ENCODE measurements around the gene HPCA. TPM values are rescaled to one million over a fixed set of nuclear protein-coding genes. Genes with fewer than 3 reads are reported as not detected.
A peak's percentile ranks its signal among the peaks of the same experiment; 100 is the strongest.

The HPCA gene
- total RNA-seq (0.24 TPM), polyA plus RNA-seq (0.34 TPM)
- long read RNA-seq, donor 1: 0 reads
- long read RNA-seq, donor 2: 0 reads
- long read RNA-seq, donor 3: 0 reads
- long read RNA-seq, donor 4: 0 reads
- long read RNA-seq, donor 5: 0 reads
- long read RNA-seq, donor 6: 0 reads
- long read RNA-seq, donor 7: 0 reads
- long read RNA-seq, donor 8: 0 reads
- long read RNA-seq, donor 9: 0 reads
- long read RNA-seq, donor 10: 0 reads

DNA sequence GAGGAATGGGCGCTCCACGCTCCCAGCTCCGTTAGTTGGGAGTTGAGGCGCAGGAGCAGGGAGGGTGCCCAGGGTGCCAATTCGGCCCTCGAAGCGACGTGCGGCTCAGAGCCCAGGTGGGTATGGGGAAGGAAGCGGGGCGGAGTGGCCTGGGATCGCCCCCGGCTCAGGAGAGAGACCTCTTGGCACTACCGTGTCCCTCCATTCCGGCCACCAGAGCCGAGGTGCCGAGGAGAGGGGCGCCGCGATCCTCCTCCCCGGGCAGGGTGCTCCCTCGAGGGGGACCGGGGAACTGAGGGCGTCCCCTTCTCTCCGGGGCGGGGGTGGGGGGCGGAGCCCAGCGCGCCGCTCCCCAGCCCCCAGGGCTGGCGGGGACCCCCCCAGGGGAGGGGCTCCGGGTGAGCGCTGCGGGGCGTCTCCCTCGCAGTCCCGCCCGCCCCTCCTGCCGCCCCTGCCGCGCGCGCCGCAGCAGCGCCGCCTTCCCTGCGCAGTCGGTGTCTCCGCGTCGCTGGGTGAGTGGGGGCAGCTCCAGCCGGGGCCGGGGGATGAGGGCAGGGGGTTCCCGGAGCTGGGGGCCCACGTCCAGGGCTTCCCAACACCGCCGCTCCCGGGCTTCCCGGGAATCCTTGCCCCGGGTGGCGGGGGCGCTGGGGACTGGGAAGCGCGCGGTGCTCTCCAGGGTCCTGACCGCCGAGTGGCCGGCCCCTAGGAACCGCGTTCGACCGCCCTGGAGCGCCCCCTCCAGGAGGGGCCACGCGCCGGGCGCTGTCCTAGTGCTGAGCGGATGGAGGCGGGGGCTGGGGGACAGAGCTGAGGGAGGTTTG, at the start of gene HPCA:
TSS of gene HPCA (plus strand) at position 488 of the 824 bp plus-strand sequence. CDS start 2,408 bp downstream, outside the sequence.
- 5% methylated on average over 79 of the region's 79 CpGs for WGBS
- peak in 6 of 9 donors; percentile 28 to 68 (median 46) for DNase-seq (ENCODE audit: low read depth in 6 of 9, low spot score in 9 of 9)

DNA sequence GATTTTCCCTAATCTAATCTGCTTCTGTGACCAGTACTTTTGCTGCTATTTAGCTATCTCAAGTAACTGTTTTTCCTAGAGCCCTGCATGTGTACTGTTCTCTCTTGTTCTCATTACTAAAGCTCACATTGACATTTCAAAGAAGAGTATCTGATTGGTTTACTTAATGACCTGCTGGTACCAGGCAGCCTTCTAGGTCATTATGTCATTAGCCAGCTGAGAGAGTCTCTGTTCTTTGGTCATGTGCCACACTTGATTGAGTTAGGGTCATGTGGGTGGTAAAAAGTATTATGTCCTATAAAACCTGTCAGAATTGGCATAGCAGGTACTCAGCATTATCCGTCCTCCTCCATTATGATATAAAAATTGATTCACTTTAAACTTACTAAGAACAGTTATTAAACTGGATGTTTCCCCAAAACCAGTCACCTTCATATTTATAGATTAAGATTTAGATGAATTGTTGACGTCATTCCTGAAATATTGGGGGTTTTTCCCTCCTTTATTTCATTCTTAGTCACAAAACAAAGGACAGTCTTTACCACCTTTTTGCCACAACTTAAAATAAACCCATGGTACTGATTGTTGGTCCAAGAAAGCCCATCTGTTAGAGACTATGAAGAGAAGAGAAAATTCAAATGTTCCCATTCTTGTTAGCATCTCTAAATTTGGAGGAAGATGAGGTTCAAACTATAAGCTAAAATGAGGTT, 37.8 kb upstream of the HPCA start:
- H3K27ac ChIP-seq (ENCODE audit: low read depth in 1 of 2, low read length in 1 of 2): no peak overlapping the region
- WGBS: 50% methylated on average over 2 of the region's 2 CpGs
- no peak overlapping the region for H3K4me3 ChIP-seq (ENCODE audit: low read length in 2 of 2)
- no peaks in the 10 kb centered on the region for H3K27me3 ChIP-seq (ENCODE audit: control insufficient read depth in 2 of 2, insufficient read depth in 1 of 2, low read length in 1 of 2)
- no peak for DNase-seq (ENCODE audit: low read depth in 6 of 9, low spot score in 9 of 9)
- peaks cover 0 to 1% of the 10 kb centered on the region in 2 donors for H3K9me3 ChIP-seq (ENCODE audit: control insufficient read depth in 2 of 2, insufficient read depth in 1 of 2, low read length in 1 of 2)
- no peaks in the 10 kb centered on the region for H3K4me1 ChIP-seq (ENCODE audit: control insufficient read depth in 2 of 2, insufficient read depth in 2 of 2, low read length in 2 of 2)
- H3K36me3 ChIP-seq (ENCODE audit: control insufficient read depth in 2 of 2, insufficient read depth in 2 of 2, low read length in 1 of 2): peaks cover 23 to 38% of the 10 kb centered on the region in 2 donors

More for the DNA sequence above, at the start of gene HPCA:
- H3K27ac ChIP-seq (ENCODE audit: low read depth in 1 of 2, low read length in 1 of 2): no peak within 1 kb of the TSS
- H3K4me1 ChIP-seq (ENCODE audit: control insufficient read depth in 2 of 2, insufficient read depth in 2 of 2, low read length in 2 of 2): peaks cover 0 to 4% of the 10 kb centered on the region in 2 donors
- peaks cover 41 to 94% of the 10 kb centered on the region in 2 donors for H3K27me3 ChIP-seq (ENCODE audit: control insufficient read depth in 2 of 2, insufficient read depth in 1 of 2, low read length in 1 of 2)
- no peak within 1 kb of the TSS for H3K4me3 ChIP-seq (ENCODE audit: low read length in 2 of 2)
- H3K36me3 ChIP-seq (ENCODE audit: control insufficient read depth in 2 of 2, insufficient read depth in 2 of 2, low read length in 1 of 2): no peaks in the 10 kb centered on the region
- peaks cover 0 to 3% of the 10 kb centered on the region in 2 donors for H3K9me3 ChIP-seq (ENCODE audit: control insufficient read depth in 2 of 2, insufficient read depth in 1 of 2, low read length in 1 of 2)

DNA sequence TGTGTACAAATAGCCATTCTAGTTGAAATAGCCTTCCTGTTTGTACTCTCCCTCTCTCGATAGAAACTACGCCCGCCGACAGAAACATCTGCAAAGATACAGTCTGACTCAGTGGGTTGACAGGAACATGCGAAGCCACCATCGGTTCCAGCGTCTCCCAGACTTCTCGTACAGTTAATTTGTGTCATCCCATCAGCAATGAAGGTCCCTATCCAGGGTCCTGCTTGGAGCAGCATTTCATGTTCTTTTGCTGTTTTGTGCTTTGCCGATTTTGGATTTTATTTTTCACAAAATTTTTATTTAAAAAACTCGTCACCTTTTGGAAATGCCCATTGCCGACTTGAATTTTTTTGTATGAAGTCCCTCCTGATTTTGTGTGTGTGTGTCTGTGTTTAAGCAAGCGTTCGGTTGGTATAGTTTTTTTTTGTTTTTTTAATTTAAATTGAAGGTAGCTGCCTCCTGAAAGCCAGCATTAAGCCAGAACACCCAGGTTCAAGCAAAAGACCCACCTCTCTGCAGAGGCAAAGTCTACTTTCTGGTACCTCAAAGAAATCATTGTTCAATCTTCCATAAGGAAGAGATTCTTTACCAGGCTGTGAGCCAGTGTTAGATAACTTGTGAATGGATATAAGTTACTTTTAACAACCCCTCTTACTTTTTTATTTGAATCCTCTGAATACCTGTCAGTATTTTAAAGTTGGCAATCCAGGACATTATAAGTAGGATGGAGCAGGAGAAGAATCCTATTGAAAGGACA, 30.3 kb upstream of the HPCA start:
- WGBS: 97% methylated on average over 13 of the region's 13 CpGs

DNA sequence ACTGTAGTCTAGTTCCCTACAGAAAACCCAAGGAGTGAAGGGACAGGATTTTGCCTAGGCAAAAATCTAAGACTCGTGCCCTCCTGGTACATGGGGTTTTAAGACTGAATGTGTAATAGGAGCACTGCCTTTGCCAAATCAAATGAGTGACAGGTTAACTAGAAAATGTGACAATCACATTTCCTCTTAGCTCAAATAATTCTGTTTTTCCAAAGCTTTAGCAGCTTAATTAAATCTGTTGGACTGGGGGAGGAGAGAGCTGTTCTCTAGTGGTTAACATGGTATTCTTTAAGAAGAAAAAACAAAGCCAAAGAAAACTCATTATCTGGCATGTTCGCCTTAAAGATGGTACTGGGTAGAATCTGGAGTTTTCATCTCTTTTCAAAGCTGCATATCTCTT, 28.2 kb upstream of the HPCA start:
- no peak for DNase-seq (ENCODE audit: low read depth in 6 of 9, low spot score in 9 of 9)
- 96% methylated on average over 2 of the region's 2 CpGs for WGBS
- no peaks in the 10 kb centered on the region for H3K27me3 ChIP-seq (ENCODE audit: control insufficient read depth in 2 of 2, insufficient read depth in 1 of 2, low read length in 1 of 2)
- peaks cover 49 to 67% of the 10 kb centered on the region in 2 donors for H3K36me3 ChIP-seq (ENCODE audit: control insufficient read depth in 2 of 2, insufficient read depth in 2 of 2, low read length in 1 of 2)
- no peaks in the 10 kb centered on the region for H3K4me1 ChIP-seq (ENCODE audit: control insufficient read depth in 2 of 2, insufficient read depth in 2 of 2, low read length in 2 of 2)
- H3K4me3 ChIP-seq (ENCODE audit: low read length in 2 of 2): no peak overlapping the region
- no peak overlapping the region for H3K27ac ChIP-seq (ENCODE audit: low read depth in 1 of 2, low read length in 1 of 2)
- H3K9me3 ChIP-seq (ENCODE audit: control insufficient read depth in 2 of 2, insufficient read depth in 1 of 2, low read length in 1 of 2): no peaks in the 10 kb centered on the region

More for the DNA sequence above, 30.3 kb upstream of the HPCA start:
- Histone ChIP-seq H3K27me3 (ENCODE audit: control insufficient read depth in 2 of 2, insufficient read depth in 1 of 2, low read length in 1 of 2) (no peaks in the 10 kb centered on the region), H3K36me3 (ENCODE audit: control insufficient read depth in 2 of 2, insufficient read depth in 2 of 2, low read length in 1 of 2) (peaks cover 39 to 76% of the 10 kb centered on the region in 2 donors), H3K4me1 (ENCODE audit: control insufficient read depth in 2 of 2, insufficient read depth in 2 of 2, low read length in 2 of 2) (no peaks in the 10 kb centered on the region), H3K9me3 (ENCODE audit: control insufficient read depth in 2 of 2, insufficient read depth in 1 of 2, low read length in 1 of 2) (no peaks in the 10 kb centered on the region), H3K4me3 (ENCODE audit: low read length in 2 of 2) (no peak overlapping the region), H3K27ac (ENCODE audit: low read depth in 1 of 2, low read length in 1 of 2) (no peak overlapping the region)
- no peak for DNase-seq (ENCODE audit: low read depth in 6 of 9, low spot score in 9 of 9)

DNA sequence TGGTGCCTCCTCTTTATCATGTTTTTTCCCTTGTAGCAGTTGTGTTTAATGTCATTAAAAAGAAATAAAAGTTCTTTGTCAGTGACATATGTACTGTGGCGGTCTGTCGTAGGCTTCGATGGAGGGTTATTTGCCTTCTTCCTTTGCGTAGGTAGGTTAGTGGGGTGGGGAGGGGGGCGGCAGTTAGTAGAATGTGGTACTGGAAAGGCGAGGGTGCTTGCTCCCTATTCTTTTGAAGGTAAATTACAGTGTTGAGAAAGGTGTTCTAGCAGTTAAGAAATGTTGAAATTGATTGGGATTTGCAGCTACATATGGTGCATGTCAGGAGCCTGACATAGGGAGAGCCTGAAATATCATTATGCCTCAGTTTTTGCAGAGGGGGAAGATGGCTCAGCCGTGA, 27.5 kb upstream of the HPCA start:
- no peak for DNase-seq (ENCODE audit: low read depth in 6 of 9, low spot score in 9 of 9)
- Histone ChIP-seq H3K27me3 (ENCODE audit: control insufficient read depth in 2 of 2, insufficient read depth in 1 of 2, low read length in 1 of 2) (no peaks in the 10 kb centered on the region), H3K4me3 (ENCODE audit: low read length in 2 of 2) (no peak overlapping the region), H3K9me3 (ENCODE audit: control insufficient read depth in 2 of 2, insufficient read depth in 1 of 2, low read length in 1 of 2) (no peaks in the 10 kb centered on the region), H3K27ac (ENCODE audit: low read depth in 1 of 2, low read length in 1 of 2) (no peak overlapping the region), H3K4me1 (ENCODE audit: control insufficient read depth in 2 of 2, insufficient read depth in 2 of 2, low read length in 2 of 2) (no peaks in the 10 kb centered on the region), H3K36me3 (ENCODE audit: control insufficient read depth in 2 of 2, insufficient read depth in 2 of 2, low read length in 1 of 2) (peaks cover 44 to 64% of the 10 kb centered on the region in 2 donors)
- WGBS: 97% methylated on average over 7 of the region's 7 CpGs

DNA sequence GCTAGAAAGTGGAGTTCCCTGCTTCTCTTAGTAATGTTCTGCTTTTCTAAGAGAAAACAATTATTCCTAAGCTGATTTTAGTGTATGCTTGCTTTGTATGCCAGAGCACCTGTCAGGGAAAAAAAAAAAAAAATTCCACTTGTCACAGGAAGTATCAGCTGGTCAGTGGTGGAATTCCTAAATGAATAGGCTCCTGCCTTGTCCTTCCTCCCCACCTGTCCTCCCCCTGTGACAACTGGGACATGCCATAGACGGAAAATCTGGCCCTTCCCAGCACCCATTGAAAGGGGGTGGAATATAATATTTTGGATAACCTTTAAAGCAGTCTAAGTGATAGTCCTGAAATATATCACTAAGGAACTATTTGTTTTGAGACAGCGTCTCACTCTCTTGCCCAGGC, 26.4 kb upstream of the HPCA start:
- Histone ChIP-seq H3K4me3 (ENCODE audit: low read length in 2 of 2) (no peak overlapping the region), H3K27me3 (ENCODE audit: control insufficient read depth in 2 of 2, insufficient read depth in 1 of 2, low read length in 1 of 2) (no peaks in the 10 kb centered on the region), H3K4me1 (ENCODE audit: control insufficient read depth in 2 of 2, insufficient read depth in 2 of 2, low read length in 2 of 2) (no peaks in the 10 kb centered on the region), H3K36me3 (ENCODE audit: control insufficient read depth in 2 of 2, insufficient read depth in 2 of 2, low read length in 1 of 2) (peaks cover 44 to 58% of the 10 kb centered on the region in 2 donors), H3K9me3 (ENCODE audit: control insufficient read depth in 2 of 2, insufficient read depth in 1 of 2, low read length in 1 of 2) (no peaks in the 10 kb centered on the region), H3K27ac (ENCODE audit: low read depth in 1 of 2, low read length in 1 of 2) (no peak overlapping the region)
- no peak for DNase-seq (ENCODE audit: low read depth in 6 of 9, low spot score in 9 of 9)
- 99% methylated on average over 2 of the region's 2 CpGs for WGBS

DNA sequence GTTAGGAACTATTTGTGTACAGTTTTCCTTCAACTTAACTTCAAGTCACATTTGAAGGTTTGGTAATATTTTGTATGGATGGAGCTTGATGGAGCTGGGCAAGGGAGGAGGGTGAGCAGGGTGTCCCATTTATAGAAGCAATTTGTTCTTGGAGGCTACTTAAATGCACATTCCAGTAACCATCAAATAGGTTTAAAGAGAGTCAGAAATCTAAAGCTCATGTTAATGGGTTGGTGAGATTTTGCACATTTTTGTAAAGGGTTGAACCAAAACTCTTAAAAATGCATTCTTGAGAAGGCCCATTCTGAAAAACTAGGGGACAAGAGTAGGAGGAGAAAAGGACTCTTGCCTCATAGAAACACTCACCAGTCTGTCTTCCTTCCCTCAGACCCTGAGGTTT, 25.7 kb upstream of the HPCA start:
- no peaks in the 10 kb centered on the region for H3K4me1 ChIP-seq (ENCODE audit: control insufficient read depth in 2 of 2, insufficient read depth in 2 of 2, low read length in 2 of 2)
- DNase-seq (ENCODE audit: low read depth in 6 of 9, low spot score in 9 of 9): no peak
- peaks cover 44 to 54% of the 10 kb centered on the region in 2 donors for H3K36me3 ChIP-seq (ENCODE audit: control insufficient read depth in 2 of 2, insufficient read depth in 2 of 2, low read length in 1 of 2)
- H3K27me3 ChIP-seq (ENCODE audit: control insufficient read depth in 2 of 2, insufficient read depth in 1 of 2, low read length in 1 of 2): no peaks in the 10 kb centered on the region
- H3K4me3 ChIP-seq (ENCODE audit: low read length in 2 of 2): no peak overlapping the region
- H3K9me3 ChIP-seq (ENCODE audit: control insufficient read depth in 2 of 2, insufficient read depth in 1 of 2, low read length in 1 of 2): no peaks in the 10 kb centered on the region
- H3K27ac ChIP-seq (ENCODE audit: low read depth in 1 of 2, low read length in 1 of 2): no peak overlapping the region

DNA sequence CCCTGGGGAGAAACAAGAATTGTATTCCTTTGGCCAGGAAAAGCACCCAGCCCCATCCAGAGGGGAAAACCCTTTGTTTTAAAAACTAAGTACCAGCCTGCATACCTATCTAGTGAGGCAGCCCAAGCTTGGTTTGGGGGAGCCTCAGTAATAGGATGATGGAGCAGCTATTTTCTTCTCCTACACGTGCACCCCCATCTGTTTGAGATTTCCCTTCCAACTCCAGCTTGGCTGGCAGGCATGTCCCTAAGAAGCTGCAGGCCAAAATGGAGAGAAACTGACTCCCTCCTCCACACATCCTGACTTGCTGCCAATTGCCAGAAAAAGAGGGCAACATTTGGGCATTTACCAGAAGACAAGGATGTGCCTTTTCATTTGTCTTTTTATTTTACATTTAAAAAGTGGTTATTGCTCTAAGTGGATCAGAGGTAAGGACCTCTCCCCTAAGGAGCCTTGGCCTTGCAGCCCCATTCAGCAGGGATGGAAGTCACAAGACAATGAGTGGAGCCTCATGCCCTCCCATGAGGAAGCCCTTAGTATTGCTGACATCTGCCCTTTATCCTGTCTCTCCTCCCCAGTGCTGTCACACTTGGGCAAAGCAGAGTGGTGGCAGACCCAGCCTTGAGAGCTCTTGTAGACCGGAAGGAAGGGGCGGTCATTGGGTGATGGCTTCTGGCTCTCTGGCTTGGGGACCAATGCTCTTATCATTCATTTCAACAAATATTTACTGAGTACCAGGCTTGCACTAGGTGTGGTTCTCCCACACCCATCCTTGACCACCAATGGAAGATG, 24.2 kb upstream of the HPCA start:
- no peak for DNase-seq (ENCODE audit: low read depth in 6 of 9, low spot score in 9 of 9)

More for the DNA sequence above, 24.2 kb upstream of the HPCA start:
- no peaks in the 10 kb centered on the region for H3K9me3 ChIP-seq (ENCODE audit: control insufficient read depth in 2 of 2, insufficient read depth in 1 of 2, low read length in 1 of 2)
- H3K27me3 ChIP-seq (ENCODE audit: control insufficient read depth in 2 of 2, insufficient read depth in 1 of 2, low read length in 1 of 2): no peaks in the 10 kb centered on the region
- no peak overlapping the region for H3K4me3 ChIP-seq (ENCODE audit: low read length in 2 of 2)
- H3K27ac ChIP-seq (ENCODE audit: low read depth in 1 of 2, low read length in 1 of 2): no peak overlapping the region
- WGBS: 96% methylated on average over 3 of the region's 3 CpGs
- peaks cover 33 to 40% of the 10 kb centered on the region in 2 donors for H3K36me3 ChIP-seq (ENCODE audit: control insufficient read depth in 2 of 2, insufficient read depth in 2 of 2, low read length in 1 of 2)
- H3K4me1 ChIP-seq (ENCODE audit: control insufficient read depth in 2 of 2, insufficient read depth in 2 of 2, low read length in 2 of 2): no peaks in the 10 kb centered on the region
